DMS53 (cell line): Measurements from ENCODE around the gene CDC42EP4.
A peak's percentile ranks its signal among the peaks of the same experiment; 100 is the strongest.
"Not testable (repeated sequence)": the region's sequence is repeated elsewhere in the genome, so short reads cannot be mapped to it uniquely, and the experiment has no call there.

ENCODE experiments used
- DNase-seq: peaks from one replicate; lab custom pipeline; 2025; lab: John Stamatoyannopoulos, UW

The CDC42EP4 gene

GRCh38 chr17:73279704-73280103 is 32.1 kb downstream of the CDC42EP4 start:
- no peak for DNase-seq

GRCh38 chr17:73278465-73279453 is 33.0 kb downstream of the CDC42EP4 start:
- DNase-seq, result no peak

- DNase-seq, result no peak
Measured at GRCh38 chr17:73278049-73278464, 33.7 kb downstream of the CDC42EP4 start.

- DNase-seq, result no peak
Measured at GRCh38 chr17:73274490-73274889, 37.3 kb downstream of the CDC42EP4 start.

GRCh38 chr17:73272906-73273218 is 38.9 kb downstream of the CDC42EP4 start:
- DNase-seq, result no peak

GRCh38 chr17:73271072-73271471 is 40.7 kb downstream of the CDC42EP4 start:
- no peak for DNase-seq

- DNase-seq, result no peak
Measured at GRCh38 chr17:73269791-73270190, 42.0 kb downstream of the CDC42EP4 start.

GRCh38 chr17:73269329-73269615 is 42.5 kb downstream of the CDC42EP4 start:
- DNase-seq, result no peak

- DNase-seq, result peak; percentile 38
Measured at GRCh38 chr17:73268582-73269328, 43.0 kb downstream of the CDC42EP4 start.

GRCh38 chr17:73267648-73268537 is 43.9 kb downstream of the CDC42EP4 start:
- no peak for DNase-seq

GRCh38 chr17:73266796-73267195 is 45.0 kb downstream of the CDC42EP4 start:
- no peak for DNase-seq

GRCh38 chr17:73265646-73266640 is 45.9 kb downstream of the CDC42EP4 start:
- no peak for DNase-seq

- not testable (repeated sequence) for DNase-seq
Measured at GRCh38 chr17:73264448-73264847, 47.4 kb downstream of the CDC42EP4 start.

GRCh38 chr17:73262676-73263642 is 48.8 kb downstream of the CDC42EP4 start:
- no peak for DNase-seq

- DNase-seq, result peak; percentile 46
Measured at GRCh38 chr17:73261952-73262675, 49.7 kb downstream of the CDC42EP4 start.

GRCh38 chr17:73261617-73261951 is 50.2 kb downstream of the CDC42EP4 start, which contains the start of gene CPSF4L:
Gene CPSF4L, minus strand, starts transcription at chr17:73261880. Its CDS starts 62 bp downstream, at chr17:73261818.
- DNase-seq, result no peak

- no peak for DNase-seq
Measured at GRCh38 chr17:73257516-73257915, 54.3 kb downstream of the CDC42EP4 start.

GRCh38 chr17:73256220-73256619 is 55.6 kb downstream of the CDC42EP4 start:
- DNase-seq, result no peak

GRCh38 chr17:73255671-73256181 is 56.1 kb downstream of the CDC42EP4 start:
- peak; percentile 82 for DNase-seq
